ENCODE results near the gene CLMP. TPM values are rescaled to one million over a fixed set of nuclear protein-coding genes. Genes with fewer than 3 reads are reported as not detected.

Gene CLMP
- total and polyA plus RNA-seq, 8 donors = 0.46 to 5.5 (median 1.0) TPM

DNA sequence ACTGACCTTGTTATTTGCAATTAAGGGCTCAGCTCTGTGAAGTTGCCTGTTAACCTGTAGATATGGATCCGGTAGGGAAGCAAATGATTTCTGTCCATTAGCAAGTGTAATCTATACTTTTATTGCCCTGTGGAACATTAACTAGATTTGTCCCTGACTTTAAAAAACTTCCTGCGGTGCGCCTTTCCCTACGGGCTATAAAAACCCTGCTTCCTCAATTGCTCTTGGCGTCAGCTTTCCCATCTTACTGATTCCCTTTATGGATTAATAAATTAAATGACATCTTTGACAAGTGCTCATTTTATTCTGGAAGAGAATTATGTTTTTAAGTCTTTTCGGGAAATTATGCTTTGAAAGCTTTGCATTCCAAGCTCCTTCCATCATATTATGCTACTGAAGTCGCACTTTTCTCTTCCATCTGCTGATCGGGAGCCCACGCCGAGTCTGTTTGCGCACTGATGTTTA, 18.3 kb upstream of the CLMP start:
- ATAC-seq = peak in 3 of 4 donors; percentile 55 to 82 (median 80)
- no peaks in the 10 kb centered on the region for H3K36me3 ChIP-seq
- no peaks in the 10 kb centered on the region for H3K9me3 ChIP-seq
- intact Hi-C loops (cut with DNase I) = no loop called here
- TF ChIP-seq, protein P1, sequence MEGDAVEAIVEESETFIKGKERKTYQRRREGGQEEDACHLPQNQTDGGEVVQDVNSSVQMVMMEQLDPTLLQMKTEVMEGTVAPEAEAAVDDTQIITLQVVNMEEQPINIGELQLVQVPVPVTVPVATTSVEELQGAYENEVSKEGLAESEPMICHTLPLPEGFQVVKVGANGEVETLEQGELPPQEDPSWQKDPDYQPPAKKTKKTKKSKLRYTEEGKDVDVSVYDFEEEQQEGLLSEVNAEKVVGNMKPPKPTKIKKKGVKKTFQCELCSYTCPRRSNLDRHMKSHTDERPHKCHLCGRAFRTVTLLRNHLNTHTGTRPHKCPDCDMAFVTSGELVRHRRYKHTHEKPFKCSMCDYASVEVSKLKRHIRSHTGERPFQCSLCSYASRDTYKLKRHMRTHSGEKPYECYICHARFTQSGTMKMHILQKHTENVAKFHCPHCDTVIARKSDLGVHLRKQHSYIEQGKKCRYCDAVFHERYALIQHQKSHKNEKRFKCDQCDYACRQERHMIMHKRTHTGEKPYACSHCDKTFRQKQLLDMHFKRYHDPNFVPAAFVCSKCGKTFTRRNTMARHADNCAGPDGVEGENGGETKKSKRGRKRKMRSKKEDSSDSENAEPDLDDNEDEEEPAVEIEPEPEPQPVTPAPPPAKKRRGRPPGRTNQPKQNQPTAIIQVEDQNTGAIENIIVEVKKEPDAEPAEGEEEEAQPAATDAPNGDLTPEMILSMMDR (IDR thresholded peaks at IDR 0.05) = no peak
- H3K27me3 ChIP-seq = no peaks in the 10 kb centered on the region
- FAIRE-seq = no peak
- H3K4me3 ChIP-seq = no peak overlapping the region
- no peak for DNase-seq
- no peak overlapping the region for H3K27ac ChIP-seq
- H3K4me1 ChIP-seq = no peaks in the 10 kb centered on the region
- WGBS, 2 donors = 32 to 36% methylated on average over 11 of the region's 11 CpGs

DNA sequence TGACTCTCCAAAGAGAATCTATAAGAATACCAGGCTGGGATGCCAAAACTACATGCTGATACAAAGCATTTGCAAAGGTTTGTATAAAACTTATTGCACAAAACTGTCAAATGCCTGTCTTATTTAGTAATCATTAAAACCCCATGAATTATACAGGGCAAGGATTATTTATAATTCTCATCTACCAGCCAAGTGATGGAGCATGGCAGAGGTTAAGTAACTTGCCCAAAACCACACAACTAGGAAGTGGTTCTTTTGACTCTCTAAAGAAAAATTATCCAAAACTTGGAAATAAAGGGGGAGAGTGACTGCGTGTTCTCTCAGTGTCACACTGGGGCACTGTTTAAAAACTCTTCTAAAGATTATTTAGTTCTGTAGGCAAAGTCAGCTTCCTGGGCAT, 17.4 kb upstream of the CLMP start:
- 69 to 79% methylated on average over 1 of the region's 1 CpG for WGBS, 2 donors
- Histone ChIP-seq H3K27ac (no peak overlapping the region), H3K4me3 (no peak overlapping the region), H3K36me3 (no peaks in the 10 kb centered on the region), H3K4me1 (no peaks in the 10 kb centered on the region), H3K9me3 (no peaks in the 10 kb centered on the region), H3K27me3 (no peaks in the 10 kb centered on the region)
- no peak for DNase-seq
- intact Hi-C loops (cut with DNase I) = no loop called here
- TF ChIP-seq, protein P1 (IDR thresholded peaks at IDR 0.05) = no peak
- no peak for FAIRE-seq
- no peak for ATAC-seq

DNA sequence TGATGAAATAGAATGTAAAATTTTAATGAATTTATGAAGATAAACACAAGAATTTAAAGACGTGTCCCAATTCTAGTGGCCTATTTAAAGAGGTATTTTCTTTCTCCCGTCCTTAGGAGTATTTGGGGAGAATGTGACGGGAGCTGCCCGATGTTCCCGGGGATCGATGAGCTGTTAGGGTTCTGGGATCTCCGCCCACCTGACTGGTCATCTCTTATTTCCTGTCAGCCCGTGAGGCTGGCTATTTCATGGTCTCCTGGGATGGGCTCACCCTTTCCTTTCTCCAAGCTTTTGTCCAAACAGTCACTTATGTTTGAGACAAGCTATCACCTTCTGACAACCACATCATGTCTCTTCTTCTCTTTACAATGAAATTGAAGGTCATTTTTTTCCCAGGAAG, 16.9 kb upstream of the CLMP start:
- Histone ChIP-seq H3K36me3 (no peaks in the 10 kb centered on the region), H3K9me3 (no peaks in the 10 kb centered on the region), H3K27me3 (no peaks in the 10 kb centered on the region), H3K27ac (no peak overlapping the region), H3K4me3 (no peak overlapping the region), H3K4me1 (no peaks in the 10 kb centered on the region)
- FAIRE-seq (no peak), ATAC-seq (no peak), DNase-seq (no peak)
- TF ChIP-seq, protein P1 (IDR thresholded peaks at IDR 0.05) = no peak
- 55 to 76% methylated on average over 8 of the region's 8 CpGs for WGBS, 2 donors
- intact Hi-C loops (cut with DNase I) = no loop called here

DNA sequence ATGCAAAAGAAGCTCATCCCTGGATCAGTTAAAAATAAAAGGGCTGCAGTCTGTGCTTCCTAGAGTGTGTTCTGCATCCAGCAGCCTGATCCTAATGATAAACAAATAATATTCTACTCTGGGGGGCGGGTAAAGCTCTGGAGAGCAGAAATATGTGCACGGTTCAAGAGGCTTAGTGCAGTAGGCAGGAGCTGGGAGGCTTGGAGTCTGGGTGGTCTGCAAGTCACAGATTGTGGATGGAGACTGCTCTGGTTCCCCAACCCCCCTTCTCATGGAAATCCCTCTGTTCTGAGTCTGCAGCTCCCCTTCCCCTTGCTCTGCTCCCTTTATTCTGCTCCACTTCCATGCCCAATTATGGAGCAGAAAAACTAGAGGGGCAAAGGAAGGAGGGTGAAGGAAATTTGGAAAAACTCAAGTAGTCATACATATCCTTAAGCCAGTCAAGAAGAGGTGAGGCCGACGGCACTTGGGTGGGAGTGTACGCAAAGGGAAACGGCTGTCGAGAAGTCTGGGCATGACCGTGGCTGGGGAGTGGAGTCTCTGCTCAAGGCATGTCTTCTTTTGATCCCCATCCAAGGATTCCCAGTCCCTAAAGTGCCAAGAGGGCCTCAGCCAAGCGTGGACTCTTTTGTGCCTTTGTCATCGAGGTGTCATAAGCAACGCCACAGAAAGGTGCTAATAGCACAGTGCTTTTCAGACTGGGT, 16.3 kb upstream of the CLMP start:
- intact Hi-C loops (cut with DNase I) = no loop called here
- no peaks in the 10 kb centered on the region for H3K36me3 ChIP-seq
- H3K27me3 ChIP-seq = no peaks in the 10 kb centered on the region
- no peak overlapping the region for H3K4me3 ChIP-seq
- DNase-seq (no peak), ATAC-seq (no peak), FAIRE-seq (no peak)
- H3K9me3 ChIP-seq = no peaks in the 10 kb centered on the region
- TF ChIP-seq, protein P1 (IDR thresholded peaks at IDR 0.05) = no peak
- no peaks in the 10 kb centered on the region for H3K4me1 ChIP-seq
- WGBS, 2 donors = 74 to 84% methylated on average over 11 of the region's 11 CpGs
- H3K27ac ChIP-seq = no peak overlapping the region

DNA sequence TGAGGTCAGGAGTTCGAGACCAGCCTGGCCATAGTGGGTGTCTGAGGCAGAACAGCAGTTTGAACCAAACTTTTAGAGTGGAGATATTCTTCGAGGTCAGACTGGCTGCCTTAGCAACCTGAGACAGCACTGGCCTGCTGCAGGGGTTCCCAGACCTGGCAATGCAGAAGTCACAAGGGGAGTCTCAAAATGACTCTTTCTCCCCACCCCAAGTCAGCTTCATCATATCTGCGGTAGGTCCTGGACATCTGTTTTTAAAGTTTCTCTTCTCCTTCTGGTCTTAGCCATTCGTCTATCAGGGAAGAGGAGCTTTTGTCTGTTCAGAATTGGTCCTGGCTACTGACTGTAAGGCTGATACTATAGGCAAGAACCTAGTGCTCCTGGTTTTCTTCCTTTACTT, 14.5 kb upstream of the CLMP start:
- H3K36me3 ChIP-seq = no peaks in the 10 kb centered on the region
- FAIRE-seq (no peak), ATAC-seq (no peak), DNase-seq (no peak)
- H3K4me3 ChIP-seq = no peak overlapping the region
- no peak overlapping the region for H3K27ac ChIP-seq
- 74 to 82% methylated on average over 4 of the region's 4 CpGs for WGBS, 2 donors
- no peaks in the 10 kb centered on the region for H3K27me3 ChIP-seq
- H3K4me1 ChIP-seq = no peaks in the 10 kb centered on the region
- TF ChIP-seq, protein P1 (IDR thresholded peaks at IDR 0.05) = no peak
- intact Hi-C loops (cut with DNase I) = no loop called here
- no peaks in the 10 kb centered on the region for H3K9me3 ChIP-seq
